Upper lobe of left lung (tissue), 4 donors: ENCODE measurements around the gene KCNMB1.

Experiments used
- CTCF ChIP-seq, 6 experiments: fragments of 450-650 bp in 4 of 6; fragments of 200-600 bp in 2 of 6; sonication (generic) in 2 of 6; IDR thresholded peaks; one replicate each; pipeline ENCODE4 v1.5.1; 2016 to 2019; ENCODE audit warnings: antibody characterized with exemption in 6 of 6
- POLR2A ChIP-seq, 4 donors: fragments of 450-650 bp; IDR thresholded peaks; one replicate each; pipeline ENCODE4 v1.5.1; 2016 to 2017; ENCODE audit warnings: antibody characterized with exemption in 4 of 4, mild to moderate bottlenecking in 2 of 4
- POLR2AphosphoS5 ChIP-seq, 2 donors: sonication (generic); formaldehyde crosslinking; IDR thresholded peaks; one replicate each; pipeline ENCODE4 v1.5.1; 2017; ENCODE audit warnings: antibody characterized with exemption in 2 of 2

DNA sequence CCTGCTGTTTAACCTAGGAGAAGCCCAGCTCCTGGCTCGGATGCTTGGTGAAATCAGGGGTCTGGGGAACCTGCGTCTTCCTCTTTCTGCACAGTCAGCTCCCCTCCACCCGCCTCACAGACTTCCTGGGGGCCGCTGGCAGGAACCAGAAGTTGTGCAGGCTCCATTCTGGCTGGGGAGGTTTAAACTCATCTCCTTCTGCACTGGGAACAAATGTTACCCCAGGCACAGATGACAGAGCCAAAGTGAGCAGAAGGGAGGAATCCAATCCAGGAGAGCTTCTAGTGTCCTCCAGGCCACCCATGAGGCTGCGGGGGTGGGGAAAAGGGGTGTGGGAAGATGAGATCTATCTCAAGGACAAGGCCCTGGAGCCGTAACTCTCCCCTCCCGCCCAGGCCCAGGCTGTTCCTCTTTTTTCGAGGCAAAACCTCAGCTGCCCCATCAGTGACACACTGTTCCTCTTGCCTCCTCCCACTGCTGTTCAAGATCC is 31.2 kb downstream of the KCNMB1 start:
- TF ChIP-seq CTCF (IDR thresholded peaks at IDR 0.05), result no peak
- peak in 1 of 4 donors; percentile 14 for TF ChIP-seq POLR2A (IDR thresholded peaks at IDR 0.05)
- TF ChIP-seq POLR2AphosphoS5 (IDR thresholded peaks at IDR 0.05), result no peak
